Stimulated activated CD8-positive, alpha-beta memory T cell treated with anti-CD3 and anti-CD28 coated beads, Interleukin-15, amount 100 ng/mL, for 48 hours (primary cell): ENCODE measurements around the gene GADD45G.

ENCODE experiments used
- DNase-seq, 2 donors: peaks; one replicate each; pipeline ENCODE4 v3.0.0-alpha.2; 2020; ENCODE audit warnings: low read depth in 2 of 2

Gene GADD45G

DNA sequence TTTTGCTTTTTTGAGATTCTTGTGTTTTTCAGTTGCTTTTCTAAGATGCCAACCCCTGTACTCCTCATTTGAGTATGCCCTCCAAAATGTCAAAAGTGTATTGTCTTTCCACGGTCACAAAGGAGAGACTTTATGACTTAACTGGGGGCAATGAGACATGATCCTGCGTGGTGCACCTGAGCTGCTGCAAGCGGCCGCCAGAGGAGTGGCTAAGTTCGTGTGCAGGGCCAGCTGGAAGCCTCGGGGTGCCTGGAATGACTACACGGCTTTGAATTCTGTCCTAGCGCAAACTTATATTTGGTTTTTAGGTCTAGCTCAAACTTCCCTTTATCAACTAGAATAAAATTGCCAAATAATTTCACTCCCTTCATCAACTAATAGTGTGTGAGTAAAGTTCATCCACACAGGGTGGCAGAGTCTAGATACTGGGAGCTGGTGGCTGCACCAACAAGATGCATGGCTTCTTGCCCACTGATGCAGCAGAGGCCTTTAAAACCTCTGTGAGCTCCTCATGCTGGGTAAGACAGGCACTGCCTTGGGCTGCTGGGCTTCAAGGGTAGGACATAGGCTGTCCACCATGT is 4.7 kb downstream of the GADD45G start:
- DNase-seq = no peak

DNA sequence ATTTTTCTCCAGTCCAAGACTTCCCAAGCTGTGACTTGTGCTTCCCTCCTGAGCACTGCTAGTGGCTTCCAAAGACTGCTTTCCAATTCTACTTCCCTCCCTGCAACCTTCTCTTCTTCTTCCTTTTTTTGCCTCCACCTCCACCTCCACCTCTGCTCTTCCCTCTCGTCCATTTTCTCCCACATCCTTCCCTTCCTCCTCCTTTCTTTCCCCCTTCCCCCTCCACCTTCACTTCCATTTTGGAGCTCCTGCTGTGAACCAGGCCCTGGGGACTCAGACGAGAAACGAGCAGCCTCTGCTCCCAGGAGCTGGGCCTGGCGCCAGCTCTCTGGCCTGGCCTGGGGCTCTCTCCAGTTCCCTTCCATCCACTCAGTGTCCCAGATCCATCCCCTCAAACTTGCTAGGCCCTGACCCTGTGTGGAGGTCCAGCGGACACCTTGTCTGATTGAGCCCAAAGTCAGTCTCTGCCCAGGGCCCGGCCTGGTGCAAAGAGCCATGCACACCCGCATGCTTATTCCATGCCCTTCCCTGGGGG is 5.6 kb downstream of the GADD45G start:
- no peak for DNase-seq

DNA sequence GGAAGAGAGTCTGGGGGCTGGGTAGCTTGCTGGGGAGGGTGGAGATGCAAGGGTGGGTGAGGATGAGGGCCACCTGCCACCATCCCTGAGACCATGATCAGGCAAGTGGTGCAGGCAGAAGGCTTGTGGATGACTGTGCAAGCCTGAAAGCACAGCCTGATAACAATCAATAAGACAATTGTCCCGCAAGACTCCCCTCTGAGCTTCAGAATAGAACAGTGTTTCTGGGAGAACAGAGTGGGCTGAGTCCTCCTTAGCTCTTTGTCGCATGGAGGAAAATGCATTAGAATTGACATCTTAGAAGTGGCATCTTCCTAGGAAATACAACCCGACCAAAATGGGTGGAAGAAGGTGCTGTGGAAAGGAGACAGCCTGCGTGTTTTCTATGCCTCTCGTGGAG is 6.6 kb downstream of the GADD45G start:
- no peak for DNase-seq

GRCh38 chr9:89612566-89613278 is 7.9 kb downstream of the GADD45G start:
- DNase-seq = no peak

DNA sequence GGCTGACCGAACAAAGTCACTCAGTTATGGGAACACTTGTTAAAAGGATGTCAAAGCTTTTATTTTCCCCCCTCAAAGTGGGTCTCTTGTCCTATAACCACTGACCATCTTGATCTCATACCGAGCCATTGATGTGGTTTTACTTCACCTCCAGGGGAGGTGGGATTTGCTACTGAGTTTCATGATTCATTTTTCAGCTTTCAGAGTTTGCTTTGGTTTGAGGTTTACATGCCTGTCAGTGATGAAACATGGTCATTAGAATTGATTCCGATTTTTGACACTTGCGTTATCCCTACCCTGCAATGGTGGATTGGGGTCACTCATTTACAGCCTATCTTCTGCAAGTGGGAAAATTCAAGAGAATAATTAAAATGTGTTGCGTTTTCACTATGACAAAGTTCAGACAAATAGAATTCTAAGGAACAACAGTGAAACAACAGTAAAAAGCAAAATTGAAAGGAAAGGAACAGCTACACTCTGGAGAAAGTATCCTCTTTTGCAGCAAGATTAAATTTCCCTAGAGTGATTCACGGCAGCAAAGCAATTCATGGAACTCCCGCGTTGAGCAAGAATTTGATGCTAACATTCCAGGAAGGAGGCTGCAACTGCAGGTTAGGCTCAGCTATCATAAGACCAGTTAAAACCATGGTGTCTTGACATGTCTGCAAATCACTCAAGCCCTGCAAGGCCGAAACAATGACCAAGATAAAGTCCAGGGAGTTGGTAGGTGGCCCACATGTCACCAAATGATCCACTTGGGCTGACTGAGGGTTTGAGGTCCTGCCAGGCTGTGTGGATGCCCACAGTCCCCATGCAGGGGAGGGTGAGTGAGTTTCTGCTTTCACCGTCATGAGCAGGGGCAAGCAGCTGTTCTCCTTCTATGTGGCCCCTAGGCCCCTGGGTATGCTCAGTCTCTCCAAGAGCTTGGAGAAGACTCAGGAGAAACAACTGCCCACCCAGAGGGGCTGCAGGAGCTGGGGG is 9.4 kb downstream of the GADD45G start:
- no peak for DNase-seq

- DNase-seq = no peak
Measured at GRCh38 chr9:89615661-89616060, 10.8 kb downstream of the GADD45G start.

DNA sequence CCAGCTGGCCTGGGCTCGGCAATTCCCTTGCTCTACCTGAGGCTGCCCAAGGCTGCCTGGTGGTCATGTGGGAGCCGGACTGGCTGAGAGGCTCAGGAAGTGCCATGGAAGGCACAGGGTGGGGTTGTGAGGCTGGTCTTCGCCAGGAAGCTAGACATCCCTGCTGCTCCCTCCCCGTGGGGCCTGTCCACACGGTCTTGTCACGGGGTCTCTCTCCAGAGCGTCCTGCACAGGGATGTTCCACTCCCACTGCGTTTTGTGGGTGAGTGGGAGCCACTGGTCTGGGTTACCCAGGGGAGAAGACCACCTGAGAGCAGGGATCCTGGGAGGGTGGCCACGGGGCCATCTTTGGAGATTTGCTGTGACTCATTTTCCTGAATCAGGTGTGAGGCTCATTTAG is 11.6 kb downstream of the GADD45G start:
- no peak for DNase-seq

DNA sequence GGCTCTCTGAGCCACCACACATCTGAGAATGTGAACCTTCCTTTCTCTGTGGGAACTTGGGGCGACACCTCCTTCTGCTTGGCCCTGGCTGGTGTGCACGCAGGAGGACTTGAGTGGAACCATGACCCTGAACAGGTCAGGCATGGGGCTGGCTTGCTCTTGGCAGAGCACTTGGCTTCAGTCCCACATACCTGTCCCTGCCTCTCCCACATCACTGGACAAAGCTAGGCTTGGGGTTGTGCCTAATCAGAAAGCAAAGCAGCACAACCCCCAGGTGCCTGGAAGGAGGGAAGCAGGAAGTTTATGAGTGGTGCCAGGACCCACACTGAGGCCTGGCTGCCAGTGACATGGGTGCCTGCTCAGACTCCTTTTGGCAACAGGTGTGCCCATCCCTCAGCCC is 13.2 kb downstream of the GADD45G start:
- DNase-seq = no peak

DNA sequence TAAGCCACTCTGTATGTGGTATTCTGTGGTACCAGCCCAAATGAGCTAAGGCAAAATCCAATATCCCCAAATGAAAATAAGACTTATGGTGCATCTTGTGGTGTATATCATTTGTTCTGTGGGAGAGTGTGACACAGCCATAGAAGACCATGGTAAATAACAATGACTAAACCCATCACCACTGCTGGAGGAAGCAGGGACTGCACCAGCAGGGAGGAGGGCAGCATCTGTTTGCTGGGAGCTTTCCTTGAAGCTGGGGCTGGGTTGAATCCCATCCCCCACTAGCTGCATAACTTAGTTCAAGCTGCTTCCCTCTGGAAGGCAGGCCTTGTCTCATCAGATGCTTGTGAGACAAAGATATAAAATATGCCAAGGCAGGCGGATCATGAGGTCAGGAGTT is 14.2 kb downstream of the GADD45G start:
- DNase-seq = no peak

DNA sequence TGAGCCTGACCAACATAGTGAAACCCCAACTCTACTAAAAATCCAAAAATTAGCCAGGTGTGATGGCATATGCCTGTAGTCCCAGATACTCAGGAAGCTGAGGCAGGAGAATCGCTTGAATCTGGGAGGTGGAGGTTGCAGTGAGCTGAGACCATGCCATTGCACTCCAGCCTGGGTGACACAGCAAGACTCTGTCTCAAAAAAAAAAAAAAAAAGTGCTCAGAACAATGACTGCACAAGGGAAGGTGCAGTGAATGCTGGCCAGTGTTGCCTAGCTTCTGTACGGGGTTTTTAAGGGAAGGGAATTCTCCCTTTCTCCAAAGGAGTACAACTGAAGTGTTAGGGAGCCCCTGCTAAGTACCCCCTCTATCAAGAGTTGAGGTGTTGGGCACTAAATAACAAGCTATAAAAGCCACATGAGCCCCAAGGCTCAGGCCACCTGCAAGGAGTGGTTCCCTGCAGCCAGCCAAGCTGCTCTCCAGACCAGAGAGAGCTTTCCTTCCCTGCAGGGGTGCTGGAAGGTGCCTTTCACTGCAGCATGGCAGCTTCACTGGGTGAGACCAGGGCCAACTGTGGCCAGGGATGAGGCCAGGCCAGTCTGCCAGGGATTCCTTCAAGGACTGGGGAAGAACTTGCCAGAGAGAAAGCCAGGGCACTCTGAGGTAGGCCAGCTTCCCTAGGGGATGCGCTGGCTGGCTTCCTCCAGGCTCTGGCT is 14.8 kb downstream of the GADD45G start:
- no peak for DNase-seq

DNA sequence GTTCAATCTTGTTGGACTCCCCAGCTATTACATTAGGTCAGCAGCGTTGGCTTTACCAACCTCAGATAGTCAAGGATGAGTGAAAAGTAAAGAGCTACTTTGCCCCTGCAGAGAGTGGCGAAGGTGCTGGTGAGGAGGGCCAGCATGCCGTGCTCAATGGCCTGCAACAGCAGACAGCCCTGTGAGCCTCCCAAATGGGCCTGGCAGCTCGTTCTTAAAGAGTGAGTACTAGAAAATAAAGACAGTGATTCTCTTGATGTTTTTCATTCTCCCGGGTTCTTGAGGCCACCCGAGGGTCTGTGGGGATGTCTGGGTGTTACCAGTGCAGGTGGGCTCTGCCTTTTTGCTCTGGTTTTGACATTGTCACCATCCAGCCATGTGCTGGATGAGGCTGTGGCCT is 16.2 kb downstream of the GADD45G start:
- no peak for DNase-seq

DNA sequence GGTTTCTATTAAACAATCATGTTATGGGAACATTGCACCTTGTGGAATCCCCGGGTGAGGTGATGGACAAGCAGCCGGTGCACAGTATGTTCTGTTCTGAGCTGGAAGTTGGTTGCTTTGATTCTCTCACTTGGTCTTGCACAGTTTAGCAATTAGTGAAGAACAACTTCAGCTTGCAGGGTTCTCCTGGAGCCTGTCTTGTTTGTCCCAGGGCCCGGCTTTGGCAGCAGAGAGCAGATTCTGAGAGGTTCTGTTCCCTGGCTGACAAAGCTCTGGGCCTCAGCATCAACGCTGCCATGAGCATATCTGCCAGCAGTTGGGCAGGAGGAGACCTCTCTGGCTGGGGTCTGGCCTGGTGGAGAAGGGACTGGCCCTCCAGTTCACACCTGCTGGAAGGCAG is 16.9 kb downstream of the GADD45G start:
- DNase-seq = no peak

DNA sequence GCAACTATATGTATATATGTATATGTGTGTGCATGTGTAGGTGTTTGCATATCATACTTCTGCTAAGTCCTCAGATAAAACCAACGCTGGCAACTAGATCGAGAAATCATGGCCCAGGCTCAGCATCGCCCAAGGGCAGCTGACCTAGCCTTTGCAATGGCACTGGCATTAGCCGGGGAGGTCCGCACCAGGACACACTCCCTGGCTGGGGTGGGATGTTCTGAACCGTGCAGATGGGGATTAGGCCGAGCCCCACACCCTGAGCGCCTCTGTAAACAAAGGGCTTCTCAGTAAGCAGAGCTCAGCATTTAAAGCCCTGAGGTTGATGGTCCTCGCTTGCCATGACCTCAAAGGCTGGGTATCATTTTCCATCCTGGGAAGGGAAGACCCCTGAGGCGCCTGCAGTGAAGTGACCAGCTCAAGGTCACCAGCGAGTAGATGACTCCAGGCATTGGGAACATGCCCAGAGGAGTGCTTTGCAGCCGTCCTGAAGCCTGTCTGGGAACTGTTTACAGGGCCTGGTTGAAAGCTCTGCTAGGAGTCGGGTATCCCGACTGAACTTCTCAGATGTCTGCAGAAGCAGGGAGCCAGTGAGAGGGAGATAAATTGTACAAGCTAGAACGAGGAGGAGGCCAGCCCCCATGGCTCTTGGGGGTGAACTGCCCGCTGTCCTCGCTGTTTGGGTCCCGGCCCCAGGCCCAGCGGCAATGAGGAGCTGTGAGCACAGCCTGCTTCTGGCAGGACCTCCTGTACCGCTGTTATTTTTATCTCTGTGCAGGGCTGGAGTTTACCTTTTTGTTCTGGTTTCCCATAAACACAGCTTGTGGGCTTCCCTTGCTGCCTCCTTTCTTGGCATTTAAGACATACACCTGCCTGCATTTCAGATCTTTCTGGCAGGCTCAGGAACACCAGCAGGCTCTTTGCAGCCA is 18.4 kb downstream of the GADD45G start:
- no peak for DNase-seq

DNA sequence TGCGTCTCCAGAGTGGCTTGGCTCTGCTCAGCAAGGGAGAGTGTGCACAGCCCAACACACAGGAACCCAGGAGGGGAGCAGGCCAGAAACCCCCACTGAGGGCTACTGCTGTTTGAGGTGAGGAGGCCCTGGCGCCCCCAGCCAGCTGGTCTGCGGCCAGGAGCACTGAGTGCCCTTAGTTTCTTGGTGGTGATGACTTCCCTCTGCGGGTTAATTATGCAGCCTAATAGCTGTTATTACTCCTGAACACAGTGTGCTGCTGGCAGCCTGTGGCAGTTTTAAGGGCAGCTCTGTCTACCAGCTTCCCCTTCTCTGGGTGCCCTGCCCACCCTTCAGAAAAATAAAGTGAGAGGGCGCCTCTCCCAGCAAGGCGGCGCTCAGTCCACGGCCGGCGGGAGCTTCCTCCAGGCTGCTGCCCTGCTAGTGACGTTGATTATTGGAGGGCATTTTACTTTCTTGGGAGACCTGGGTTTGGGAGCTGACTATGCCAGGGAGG is 19.2 kb downstream of the GADD45G start:
- no peak for DNase-seq

- no peak for DNase-seq
Measured at GRCh38 chr9:89625721-89626687, 21.2 kb downstream of the GADD45G start.

- no peak for DNase-seq
Measured at GRCh38 chr9:89626741-89627265, 22.0 kb downstream of the GADD45G start.

- DNase-seq = no peak
Measured at GRCh38 chr9:89628601-89629000, 23.8 kb downstream of the GADD45G start.

DNA sequence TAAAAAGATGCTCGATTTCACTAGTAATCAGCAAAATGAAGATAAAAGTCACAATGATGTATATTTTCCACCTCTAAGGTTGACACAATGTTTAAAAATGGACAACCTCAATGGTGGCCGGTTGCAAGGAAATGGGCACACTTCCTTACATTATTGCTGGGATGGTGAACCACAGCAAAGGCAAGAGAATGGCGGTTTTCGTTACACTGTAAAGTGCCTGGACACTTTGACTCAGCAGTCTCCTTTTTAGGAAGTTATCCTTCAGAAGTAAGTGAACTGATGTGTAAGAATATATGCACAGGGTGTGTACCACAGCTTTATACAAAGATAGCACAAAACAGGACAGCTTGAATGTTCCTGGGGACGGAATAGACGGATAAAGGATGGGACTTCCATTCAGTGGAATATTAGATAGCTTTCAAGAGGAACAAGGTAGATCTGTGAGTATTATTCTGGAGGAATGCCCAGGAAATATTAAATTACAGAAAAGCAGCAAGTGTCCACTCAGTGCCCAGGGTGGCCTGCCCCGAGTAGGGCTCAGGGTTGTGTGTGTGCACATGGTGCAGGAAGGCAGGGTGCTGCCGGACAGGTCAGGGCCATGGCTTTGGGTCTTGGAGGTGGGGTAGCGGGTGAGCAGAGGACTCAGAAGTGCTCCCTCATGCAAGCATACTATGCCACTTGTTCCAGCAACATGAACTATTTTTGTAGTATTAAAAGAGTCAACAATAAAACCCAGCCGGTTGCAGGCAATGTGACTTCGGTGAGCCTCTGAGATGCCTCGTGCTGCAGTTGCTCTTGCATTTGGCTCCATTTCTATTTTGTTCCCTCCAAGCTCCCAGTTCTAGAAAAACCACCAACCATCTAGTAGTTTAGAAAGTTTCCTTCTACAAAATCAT is 24.5 kb downstream of the GADD45G start:
- no peak for DNase-seq
